Activated CD8-positive, alpha-beta T cell treated with anti-CD3 and anti-CD28 coated beads for 36 hours (primary cell): Measurements from ENCODE around the gene CDKAL1. TPM values are rescaled to one million over a fixed set of nuclear protein-coding genes. Genes with fewer than 3 reads are reported as not detected.

Source experiments
- ATAC-seq: fragments of 200-7000 bp; cut with Tn5 transposase; one replicate; pipeline ENCODE4 v1.10.0; 2021; ENCODE audit warnings: mild to moderate bottlenecking, moderate library complexity
- CTCF ChIA-PET: fragments of 350-600 bp; sonication (Branson Sonifier 250); formaldehyde crosslinking; loops from one replicate; lab custom pipeline; 2021; ENCODE audit warnings: antibody characterized with exemption; lab: Charles Lee
- POLR2A ChIA-PET: fragments of 350-600 bp; sonication (Branson Sonifier 250); formaldehyde crosslinking; loops from one replicate; lab custom pipeline; 2021; ENCODE audit warnings: antibody characterized with exemption; lab: Charles Lee
- DNase-seq: peaks from one replicate; pipeline ENCODE4 v3.0.0-alpha.2; 2020
- H3K27ac Mint-ChIP-seq: one replicate; pipeline ENCODE4 v1.8.0; 2021; ENCODE audit warnings: mild to moderate bottlenecking, mixed read lengths
- H3K27me3 Mint-ChIP-seq: one replicate; pipeline ENCODE4 v1.8.0; 2021; ENCODE audit warnings: mixed read lengths
- H3K36me3 Mint-ChIP-seq: one replicate; pipeline ENCODE4 v1.8.0; 2021; ENCODE audit warnings: low read depth, mixed read lengths
- H3K4me1 Mint-ChIP-seq: one replicate; pipeline ENCODE4 v1.8.0; 2021; ENCODE audit warnings: low read depth, mixed read lengths
- H3K4me3 Mint-ChIP-seq: one replicate; pipeline ENCODE4 v1.8.0; 2021; ENCODE audit warnings: mild to moderate bottlenecking, moderate library complexity, mixed read lengths
- H3K9me3 Mint-ChIP-seq: one replicate; pipeline ENCODE4 v1.8.0; 2021; ENCODE audit warnings: mixed read lengths
- CTCF ChIP-seq: fragments of 200-600 bp; IDR thresholded peaks from one replicate; pipeline ENCODE4 v1.8.0; 2022; ENCODE audit warnings: antibody characterized with exemption, mild to moderate bottlenecking
- intact Hi-C: fragments of 100-400 bp; cut with micrococcal nuclease; formaldehyde crosslinking; loops from one replicate; pipeline ENCODE4 v1.10.0; 2022
- total RNA-seq, 2 experiments: library from RNA; stranded (reverse); gene quantifications; one replicate each; pipeline ENCODE4 v1.2.3, GENCODE V29; 2021

CDKAL1 gene
- total RNA-seq, 2 experiments from 2014 or later = 21.6 to 23.6 TPM

- Mint-ChIP-seq H3K4me3 (no peak overlapping the region), H3K4me1 (no peaks in the 10 kb centered on the region), H3K36me3 (peaks cover 53% of the 10 kb centered on the region), H3K27ac (no peak overlapping the region), H3K27me3 (no peaks in the 10 kb centered on the region), H3K9me3 (peaks cover 18% of the 10 kb centered on the region)
- POLR2A ChIA-PET = no interaction called here
- intact Hi-C loops = no loop called here
- no peak for TF ChIP-seq CTCF
- CTCF ChIA-PET = no interaction called here
- DNase-seq (no peak), ATAC-seq (no peak)
Observed at GRCh38 chr6:20801595-20801994, 267.3 kb downstream of the CDKAL1 start.

- DNase-seq (no peak), ATAC-seq (no peak)
- H3K9me3 Mint-ChIP-seq = peaks cover 18% of the 10 kb centered on the region
- intact Hi-C loops = no loop called here
- no peak overlapping the region for H3K4me3 Mint-ChIP-seq
- H3K27ac Mint-ChIP-seq = no peak overlapping the region
- ChIA-PET CTCF (no interaction called here), POLR2A (no interaction called here)
- no peaks in the 10 kb centered on the region for H3K4me1 Mint-ChIP-seq
- no peak for TF ChIP-seq CTCF
- peaks cover 47% of the 10 kb centered on the region for H3K36me3 Mint-ChIP-seq
- no peaks in the 10 kb centered on the region for H3K27me3 Mint-ChIP-seq
Observed at GRCh38 chr6:20802596-20802995, 268.3 kb downstream of the CDKAL1 start.

- H3K27me3 Mint-ChIP-seq = no peaks in the 10 kb centered on the region
Observed at GRCh38 chr6:20805021-20805420, 270.8 kb downstream of the CDKAL1 start.

DNA sequence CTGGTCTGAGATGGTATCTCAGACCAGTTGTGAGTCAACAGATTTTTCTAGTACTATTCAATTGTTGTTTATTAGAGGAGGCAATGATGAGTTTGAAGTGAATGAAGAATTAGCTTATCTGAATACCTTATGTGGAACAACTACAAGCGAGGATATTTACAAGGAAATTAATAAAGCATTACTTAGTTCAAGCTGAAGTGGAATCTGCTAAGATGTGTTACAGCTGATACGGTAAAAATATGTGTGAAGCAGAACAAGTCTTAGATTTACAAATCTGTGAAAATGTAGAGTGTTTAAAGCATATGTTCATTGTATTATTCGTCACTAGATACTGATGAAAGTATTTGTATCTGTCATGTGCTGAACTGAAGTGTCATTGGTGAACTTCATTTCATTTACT, 272.4 kb downstream of the CDKAL1 start:
- no peak overlapping the region for H3K27ac Mint-ChIP-seq
- peaks cover 7% of the 10 kb centered on the region for H3K4me1 Mint-ChIP-seq
- no peak for DNase-seq
- ChIA-PET CTCF (no interaction called here), POLR2A (no interaction called here)
- H3K9me3 Mint-ChIP-seq = peaks cover 18% of the 10 kb centered on the region
- ATAC-seq = no peak
- H3K4me3 Mint-ChIP-seq = no peak overlapping the region
- intact Hi-C loops = no loop called here
- no peak for TF ChIP-seq CTCF
- H3K36me3 Mint-ChIP-seq = peaks cover 41% of the 10 kb centered on the region
- no peaks in the 10 kb centered on the region for H3K27me3 Mint-ChIP-seq

More at GRCh38 chr6:20805021-20805420, 270.8 kb downstream of the CDKAL1 start:
- no peak for ATAC-seq
- TF ChIP-seq CTCF = no peak
- intact Hi-C loops = no loop called here
- no peak for DNase-seq
- CTCF ChIA-PET = no interaction called here
- H3K4me3 Mint-ChIP-seq = no peak overlapping the region
- H3K9me3 Mint-ChIP-seq = peaks cover 18% of the 10 kb centered on the region
- H3K4me1 Mint-ChIP-seq = no peaks in the 10 kb centered on the region
- POLR2A ChIA-PET = no interaction called here
- H3K36me3 Mint-ChIP-seq = peaks cover 46% of the 10 kb centered on the region
- H3K27ac Mint-ChIP-seq = no peak overlapping the region

- H3K27ac Mint-ChIP-seq = no peak overlapping the region
- peaks cover 41% of the 10 kb centered on the region for H3K36me3 Mint-ChIP-seq
- ChIA-PET POLR2A (no interaction called here), CTCF (no interaction called here)
- no peak for ATAC-seq
- H3K27me3 Mint-ChIP-seq = no peaks in the 10 kb centered on the region
- no peak for TF ChIP-seq CTCF
- no peak overlapping the region for H3K4me3 Mint-ChIP-seq
- intact Hi-C loops = no loop called here
- H3K4me1 Mint-ChIP-seq = peaks cover 7% of the 10 kb centered on the region
- peaks cover 16% of the 10 kb centered on the region for H3K9me3 Mint-ChIP-seq
- DNase-seq = no peak
Observed at GRCh38 chr6:20808439-20808838, 274.2 kb downstream of the CDKAL1 start.
